ENCODE data around the gene SPO11. TPM values are rescaled to one million over a fixed set of nuclear protein-coding genes. Genes with fewer than 3 reads are reported as not detected.

The SPO11 gene
- total and polyA plus RNA-seq, 9 of the 15 experiments (the other 6 are each of a cell fraction or from before 2014, with no cell fraction given) = not detected

DNA sequence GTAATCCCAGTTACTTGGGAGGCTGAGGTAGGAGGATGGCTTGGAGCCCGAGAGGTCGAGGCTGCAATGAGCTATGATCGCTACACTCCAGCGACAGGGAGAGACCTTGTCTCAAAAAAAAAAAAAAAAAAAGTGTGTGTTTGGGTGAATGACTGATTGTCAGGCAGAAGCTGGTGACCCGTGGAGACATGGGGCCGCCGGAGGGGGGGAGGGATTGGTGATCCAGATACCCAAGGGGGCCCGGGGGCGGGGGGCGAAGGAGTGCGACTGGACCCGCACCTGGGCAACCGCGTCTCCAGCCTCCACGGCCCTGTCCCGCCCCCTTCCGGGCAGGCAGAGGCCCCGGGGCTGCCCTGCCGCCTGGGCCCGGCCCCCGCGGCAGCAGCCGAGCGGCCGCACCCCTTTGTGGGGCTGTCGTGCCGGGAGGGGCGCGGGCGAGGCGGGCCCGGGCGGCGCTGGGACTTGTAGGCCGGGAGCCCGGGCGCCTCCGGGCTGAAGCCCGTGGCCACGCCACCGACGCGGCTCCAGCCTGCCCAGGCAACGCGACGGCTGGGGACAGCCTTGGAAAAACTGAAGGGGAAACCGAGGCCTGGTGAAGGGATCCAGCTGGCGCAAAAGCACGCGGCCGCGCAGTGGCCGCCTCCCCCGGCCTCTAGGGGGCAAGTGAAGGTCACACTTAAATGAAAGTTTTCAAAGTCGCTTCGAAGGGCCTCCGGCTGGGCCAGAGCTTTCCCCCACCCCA lies 59.5 kb downstream of the SPO11 start (continued):
- peak in 2 of 3 experiments; percentile 39 to 51 for TF ChIP-seq YY1 (IDR thresholded peaks at IDR 0.05; ENCODE audit: borderline replicate concordance in 1 of 3, control insufficient read depth in 1 of 3, extremely low read depth in 1 of 3, insufficient read depth in 3 of 3, insufficient read length in 1 of 3, insufficient replicate concordance in 2 of 3, low read depth in 1 of 3, low read length in 2 of 3)
- TF ChIP-seq ZNF217 (CRISPR knock-in tag; IDR thresholded peaks at IDR 0.05) = no peak
- TF ChIP-seq ZNF408 (CRISPR knock-in tag; IDR thresholded peaks at IDR 0.05; ENCODE audit: low read depth) = no peak
- TF ChIP-seq ELF2 (CRISPR knock-in tag; IDR thresholded peaks at IDR 0.05) = no peak
- no peak for TF ChIP-seq HNRNPK (IDR thresholded peaks at IDR 0.05; ENCODE audit: low read depth, low read length, poor library complexity, severe bottlenecking)
- TF ChIP-seq, protein P1, sequence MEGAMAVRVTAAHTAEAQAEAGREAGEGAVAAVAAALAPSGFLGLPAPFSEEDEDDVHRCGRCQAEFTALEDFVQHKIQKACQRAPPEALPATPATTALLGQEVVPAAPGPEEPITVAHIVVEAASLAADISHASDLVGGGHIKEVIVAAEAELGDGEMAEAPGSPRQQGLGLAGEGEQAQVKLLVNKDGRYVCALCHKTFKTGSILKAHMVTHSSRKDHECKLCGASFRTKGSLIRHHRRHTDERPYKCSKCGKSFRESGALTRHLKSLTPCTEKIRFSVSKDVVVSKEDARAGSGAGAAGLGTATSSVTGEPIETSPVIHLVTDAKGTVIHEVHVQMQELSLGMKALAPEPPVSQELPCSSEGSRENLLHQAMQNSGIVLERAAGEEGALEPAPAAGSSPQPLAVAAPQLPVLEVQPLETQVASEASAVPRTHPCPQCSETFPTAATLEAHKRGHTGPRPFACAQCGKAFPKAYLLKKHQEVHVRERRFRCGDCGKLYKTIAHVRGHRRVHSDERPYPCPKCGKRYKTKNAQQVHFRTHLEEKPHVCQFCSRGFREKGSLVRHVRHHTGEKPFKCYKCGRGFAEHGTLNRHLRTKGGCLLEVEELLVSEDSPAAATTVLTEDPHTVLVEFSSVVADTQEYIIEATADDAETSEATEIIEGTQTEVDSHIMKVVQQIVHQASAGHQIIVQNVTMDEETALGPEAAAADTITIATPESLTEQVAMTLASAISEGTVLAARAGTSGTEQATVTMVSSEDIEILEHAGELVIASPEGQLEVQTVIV (CRISPR knock-in tag; IDR thresholded peaks at IDR 0.05; ENCODE audit: borderline replicate concordance) = peak; percentile 32; the same call in 1 of the 2 replicates
- peak in 1 of 2 experiments; percentile 62 for TF ChIP-seq E2F6 (IDR thresholded peaks at IDR 0.05; ENCODE audit: borderline replicate concordance in 1 of 2, extremely low read depth in 1 of 2, insufficient read depth in 1 of 2, insufficient read length in 1 of 2, low read depth in 1 of 2, low read length in 1 of 2, poor library complexity in 1 of 2, severe bottlenecking in 1 of 2)
- TF ChIP-seq ZNF23 (CRISPR knock-in tag; IDR thresholded peaks at IDR 0.05) = no peak
- TF ChIP-seq SMAD1 (IDR thresholded peaks at IDR 0.05; ENCODE audit: low read depth, low read length, partially characterized antibody) = no peak
- peak; percentile 69 for TF ChIP-seq SMAD4 (CRISPR knock-in tag; conservative IDR thresholded peaks at IDR 0.05)
- TF ChIP-seq, protein P2, sequence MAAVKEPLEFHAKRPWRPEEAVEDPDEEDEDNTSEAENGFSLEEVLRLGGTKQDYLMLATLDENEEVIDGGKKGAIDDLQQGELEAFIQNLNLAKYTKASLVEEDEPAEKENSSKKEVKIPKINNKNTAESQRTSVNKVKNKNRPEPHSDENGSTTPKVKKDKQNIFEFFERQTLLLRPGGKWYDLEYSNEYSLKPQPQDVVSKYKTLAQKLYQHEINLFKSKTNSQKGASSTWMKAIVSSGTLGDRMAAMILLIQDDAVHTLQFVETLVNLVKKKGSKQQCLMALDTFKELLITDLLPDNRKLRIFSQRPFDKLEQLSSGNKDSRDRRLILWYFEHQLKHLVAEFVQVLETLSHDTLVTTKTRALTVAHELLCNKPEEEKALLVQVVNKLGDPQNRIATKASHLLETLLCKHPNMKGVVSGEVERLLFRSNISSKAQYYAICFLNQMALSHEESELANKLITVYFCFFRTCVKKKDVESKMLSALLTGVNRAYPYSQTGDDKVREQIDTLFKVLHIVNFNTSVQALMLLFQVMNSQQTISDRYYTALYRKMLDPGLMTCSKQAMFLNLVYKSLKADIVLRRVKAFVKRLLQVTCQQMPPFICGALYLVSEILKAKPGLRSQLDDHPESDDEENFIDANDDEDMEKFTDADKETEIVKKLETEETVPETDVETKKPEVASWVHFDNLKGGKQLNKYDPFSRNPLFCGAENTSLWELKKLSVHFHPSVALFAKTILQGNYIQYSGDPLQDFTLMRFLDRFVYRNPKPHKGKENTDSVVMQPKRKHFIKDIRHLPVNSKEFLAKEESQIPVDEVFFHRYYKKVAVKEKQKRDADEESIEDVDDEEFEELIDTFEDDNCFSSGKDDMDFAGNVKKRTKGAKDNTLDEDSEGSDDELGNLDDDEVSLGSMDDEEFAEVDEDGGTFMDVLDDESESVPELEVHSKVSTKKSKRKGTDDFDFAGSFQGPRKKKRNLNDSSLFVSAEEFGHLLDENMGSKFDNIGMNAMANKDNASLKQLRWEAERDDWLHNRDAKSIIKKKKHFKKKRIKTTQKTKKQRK (IDR thresholded peaks at IDR 0.05; ENCODE audit: borderline replicate concordance, low read depth, low read length) = no peak
- no peak for TF ChIP-seq HDGF (IDR thresholded peaks at IDR 0.05)
- TF ChIP-seq KLF1 (tag; IDR thresholded peaks at IDR 0.05) = peak; percentile 86
- TF ChIP-seq ZNF668 (CRISPR knock-in tag; IDR thresholded peaks at IDR 0.05) = no peak
- TF ChIP-seq ZNF184 (CRISPR knock-in tag; IDR thresholded peaks at IDR 0.05) = no peak
- TF ChIP-seq RNF2 (IDR thresholded peaks at IDR 0.05) = no peak
- no peak for TF ChIP-seq GABPB2 (CRISPR knock-in tag; conservative IDR thresholded peaks at IDR 0.05)
- TF ChIP-seq PTRF (tag; IDR thresholded peaks at IDR 0.05) = no peak
- no peak for TF ChIP-seq NFXL1 (CRISPR knock-in tag; IDR thresholded peaks at IDR 0.05)
- TF ChIP-seq BRD4 (IDR thresholded peaks at IDR 0.05) = no peak
